Right lobe of liver (tissue), 4 donors: ENCODE measurements around the gene WASHC4.

Experiments
- CTCF ChIP-seq, 4 donors: fragments of 200-600 bp in 3 of 4; fragments of 450-650 bp in 1 of 4; IDR thresholded peaks; one replicate each; pipeline versions ENCODE4 v1.5.1 to v1.8.0; 2016 to 2022; ENCODE audit warnings: antibody characterized with exemption in 4 of 4, mild to moderate bottlenecking in 2 of 4
- POLR2A ChIP-seq: fragments of 450-650 bp; IDR thresholded peaks from one replicate; pipeline ENCODE4 v1.6.1; 2017; ENCODE audit warnings: antibody characterized with exemption, mild to moderate bottlenecking
- donor health status: DM: no; HTN: no; CAD: no.
- donor health status: DM: no; HTN: no; CAD: no.
- donor health status: DM: no; HTN: yes; CAD: no.

GRCh38 chr12:105214670-105215375 is 107.3 kb downstream of the WASHC4 start:
- TF ChIP-seq POLR2A (no peak), CTCF (IDR thresholded peaks at IDR 0.05) (no peak)
